HL-60 (cell line): ENCODE results near the gene PUS1.

ENCODE experiments used
- DNase-seq, 2 experiments: peaks; one replicate each; pipeline ENCODE4 v3.0.0-alpha.2; 2010 to 2020; ENCODE audit warnings: low read depth in 1 of 2, low spot score in 1 of 2
- H3K27ac ChIP-seq: fragments of 250-450 bp; sonication (Bioruptor Pico); replicated peaks from 2 replicates; pipeline ENCODE4 v1.5.1; 2020; ENCODE audit warnings: mild to moderate bottlenecking, moderate library complexity
- H3K27me3 ChIP-seq: fragments of 250-450 bp; sonication (Bioruptor Pico); 2 replicates; pipeline ENCODE4 v1.5.1; 2021; ENCODE audit warnings: mild to moderate bottlenecking, moderate library complexity; ENCODE audit not compliant: insufficient read depth, poor library complexity, severe bottlenecking
- H3K4me3 ChIP-seq: replicated peaks from 2 replicates; pipeline ENCODE4 v1.5.1; 2011; ENCODE audit warnings: mild to moderate bottlenecking, control low read depth, low read length; ENCODE audit not compliant: insufficient read depth
- GABPA ChIP-seq: IDR thresholded peaks from 2 replicates; pipeline ENCODE4 v1.6.1; 2012; ENCODE audit warnings: low read depth
- POLR2AphosphoS5 ChIP-seq: IDR thresholded peaks from 2 replicates; pipeline ENCODE4 v1.6.1; 2012; ENCODE audit warnings: low read depth
- SPI1 ChIP-seq: IDR thresholded peaks from 2 replicates; pipeline ENCODE4 v1.6.1; 2012; ENCODE audit warnings: low read depth, mild to moderate bottlenecking, borderline replicate concordance
- TF ChIP-seq, protein P1 (sequence below): IDR thresholded peaks from 2 replicates; pipeline ENCODE4 v1.6.1; 2012; ENCODE audit warnings: low read depth; ENCODE audit not compliant: insufficient replicate concordance
- TF ChIP-seq, protein P2 (sequence below): IDR thresholded peaks from one replicate; pipeline ENCODE4 v1.5.1; 2011; ENCODE audit warnings: low read length, control low read depth, inconsistent platforms; ENCODE audit not compliant: insufficient read depth

Gene PUS1

DNA sequence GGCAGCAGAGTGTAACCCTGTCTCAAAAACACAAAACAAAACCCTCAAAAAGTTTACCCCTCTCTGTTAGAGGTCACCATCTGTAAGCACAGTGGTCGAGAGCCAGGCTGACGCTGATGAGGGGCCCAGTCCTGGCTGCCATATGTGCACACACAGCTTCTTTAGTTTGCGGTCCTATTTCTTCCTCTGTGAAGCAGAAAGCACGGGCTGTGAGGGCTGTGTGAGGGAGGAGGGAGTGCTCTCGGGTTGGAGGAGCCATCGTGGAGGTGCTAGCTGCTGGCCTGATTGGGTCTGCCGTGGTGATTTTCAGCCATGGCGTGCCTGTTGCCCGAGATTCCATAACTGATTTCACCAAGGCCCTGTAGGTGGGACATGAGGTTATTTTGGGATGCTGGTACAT, 31.2 kb upstream of the PUS1 start:
- H3K27ac ChIP-seq = no peak overlapping the region
- no peak for TF ChIP-seq SPI1
- TF ChIP-seq, protein P1, sequence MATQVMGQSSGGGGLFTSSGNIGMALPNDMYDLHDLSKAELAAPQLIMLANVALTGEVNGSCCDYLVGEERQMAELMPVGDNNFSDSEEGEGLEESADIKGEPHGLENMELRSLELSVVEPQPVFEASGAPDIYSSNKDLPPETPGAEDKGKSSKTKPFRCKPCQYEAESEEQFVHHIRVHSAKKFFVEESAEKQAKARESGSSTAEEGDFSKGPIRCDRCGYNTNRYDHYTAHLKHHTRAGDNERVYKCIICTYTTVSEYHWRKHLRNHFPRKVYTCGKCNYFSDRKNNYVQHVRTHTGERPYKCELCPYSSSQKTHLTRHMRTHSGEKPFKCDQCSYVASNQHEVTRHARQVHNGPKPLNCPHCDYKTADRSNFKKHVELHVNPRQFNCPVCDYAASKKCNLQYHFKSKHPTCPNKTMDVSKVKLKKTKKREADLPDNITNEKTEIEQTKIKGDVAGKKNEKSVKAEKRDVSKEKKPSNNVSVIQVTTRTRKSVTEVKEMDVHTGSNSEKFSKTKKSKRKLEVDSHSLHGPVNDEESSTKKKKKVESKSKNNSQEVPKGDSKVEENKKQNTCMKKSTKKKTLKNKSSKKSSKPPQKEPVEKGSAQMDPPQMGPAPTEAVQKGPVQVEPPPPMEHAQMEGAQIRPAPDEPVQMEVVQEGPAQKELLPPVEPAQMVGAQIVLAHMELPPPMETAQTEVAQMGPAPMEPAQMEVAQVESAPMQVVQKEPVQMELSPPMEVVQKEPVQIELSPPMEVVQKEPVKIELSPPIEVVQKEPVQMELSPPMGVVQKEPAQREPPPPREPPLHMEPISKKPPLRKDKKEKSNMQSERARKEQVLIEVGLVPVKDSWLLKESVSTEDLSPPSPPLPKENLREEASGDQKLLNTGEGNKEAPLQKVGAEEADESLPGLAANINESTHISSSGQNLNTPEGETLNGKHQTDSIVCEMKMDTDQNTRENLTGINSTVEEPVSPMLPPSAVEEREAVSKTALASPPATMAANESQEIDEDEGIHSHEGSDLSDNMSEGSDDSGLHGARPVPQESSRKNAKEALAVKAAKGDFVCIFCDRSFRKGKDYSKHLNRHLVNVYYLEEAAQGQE = no peak
- no peak for TF ChIP-seq POLR2AphosphoS5
- TF ChIP-seq, protein P2, sequence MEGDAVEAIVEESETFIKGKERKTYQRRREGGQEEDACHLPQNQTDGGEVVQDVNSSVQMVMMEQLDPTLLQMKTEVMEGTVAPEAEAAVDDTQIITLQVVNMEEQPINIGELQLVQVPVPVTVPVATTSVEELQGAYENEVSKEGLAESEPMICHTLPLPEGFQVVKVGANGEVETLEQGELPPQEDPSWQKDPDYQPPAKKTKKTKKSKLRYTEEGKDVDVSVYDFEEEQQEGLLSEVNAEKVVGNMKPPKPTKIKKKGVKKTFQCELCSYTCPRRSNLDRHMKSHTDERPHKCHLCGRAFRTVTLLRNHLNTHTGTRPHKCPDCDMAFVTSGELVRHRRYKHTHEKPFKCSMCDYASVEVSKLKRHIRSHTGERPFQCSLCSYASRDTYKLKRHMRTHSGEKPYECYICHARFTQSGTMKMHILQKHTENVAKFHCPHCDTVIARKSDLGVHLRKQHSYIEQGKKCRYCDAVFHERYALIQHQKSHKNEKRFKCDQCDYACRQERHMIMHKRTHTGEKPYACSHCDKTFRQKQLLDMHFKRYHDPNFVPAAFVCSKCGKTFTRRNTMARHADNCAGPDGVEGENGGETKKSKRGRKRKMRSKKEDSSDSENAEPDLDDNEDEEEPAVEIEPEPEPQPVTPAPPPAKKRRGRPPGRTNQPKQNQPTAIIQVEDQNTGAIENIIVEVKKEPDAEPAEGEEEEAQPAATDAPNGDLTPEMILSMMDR = no peak
- no peak for TF ChIP-seq GABPA
- DNase-seq = no peak
- H3K27me3 ChIP-seq = no peaks in the 10 kb centered on the region
- H3K4me3 ChIP-seq = no peak overlapping the region

DNA sequence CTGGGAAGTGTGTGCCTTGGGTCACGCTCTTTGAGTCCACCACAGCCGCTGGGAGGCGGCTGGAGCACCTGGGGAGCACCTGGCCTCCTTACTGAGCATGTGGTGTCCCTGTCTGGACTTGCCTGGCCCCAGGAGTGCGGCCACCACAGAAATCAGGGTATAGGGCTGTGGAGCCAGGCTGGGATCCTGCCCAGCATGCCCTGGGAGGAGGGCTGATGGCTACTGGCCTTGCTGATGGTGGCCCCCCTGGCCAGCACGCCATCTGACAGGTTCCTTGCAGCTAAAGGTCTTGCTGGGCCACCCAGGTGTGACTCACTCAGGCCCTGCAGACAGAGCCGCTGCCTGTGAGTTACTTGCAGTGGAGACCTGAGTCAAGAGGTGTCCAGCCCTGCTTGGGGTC, 28.7 kb upstream of the PUS1 start:
- no peak overlapping the region for H3K4me3 ChIP-seq
- TF ChIP-seq, protein P1 = no peak
- TF ChIP-seq SPI1 = no peak
- no peak for TF ChIP-seq GABPA
- TF ChIP-seq, protein P2 = no peak
- H3K27ac ChIP-seq = no peak overlapping the region
- H3K27me3 ChIP-seq = no peaks in the 10 kb centered on the region
- no peak for DNase-seq

DNA sequence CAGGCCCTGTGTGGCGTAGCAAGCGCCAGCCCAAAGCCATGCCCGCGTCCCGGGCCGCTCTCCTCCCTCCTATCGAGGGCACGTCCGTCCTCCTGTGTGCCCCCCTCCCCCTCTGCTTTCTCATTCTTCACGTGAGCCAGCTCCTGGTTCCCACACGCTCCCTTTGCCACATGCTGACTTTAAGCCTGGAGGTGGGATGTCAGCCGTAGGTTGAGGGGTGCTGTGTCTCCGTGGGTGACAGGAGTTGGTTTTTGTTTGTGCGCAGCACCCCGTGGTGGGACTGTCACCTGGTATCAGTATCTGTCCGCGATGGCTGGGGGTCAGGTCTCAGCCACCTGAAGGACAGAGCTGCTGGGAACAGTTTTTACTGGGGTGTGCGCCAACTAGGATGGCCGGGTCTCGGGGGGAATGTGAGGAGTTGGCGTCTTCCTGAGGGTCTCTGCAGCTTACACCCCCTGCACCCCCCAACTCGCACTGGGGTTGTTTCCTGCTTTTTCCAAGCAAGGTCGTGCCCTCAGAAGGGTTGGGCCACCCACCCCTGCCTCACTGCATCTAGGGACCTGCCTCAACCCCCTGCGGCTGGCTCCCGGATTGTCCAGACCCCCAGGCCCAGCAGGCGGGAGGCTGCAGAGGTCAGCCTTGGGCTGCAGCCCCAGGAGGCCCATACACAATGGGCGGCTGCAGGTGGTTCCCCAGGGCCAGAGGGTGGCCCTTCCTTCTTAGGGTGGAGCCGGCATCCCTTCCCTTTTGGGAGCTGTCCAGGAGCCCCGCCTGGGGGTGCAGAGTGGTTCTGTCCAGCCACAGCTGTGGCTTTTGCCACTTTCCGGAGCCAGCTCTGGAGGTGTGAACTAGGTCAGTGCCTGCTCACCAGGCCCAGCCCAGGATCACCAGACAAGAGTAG, 27.4 kb upstream of the PUS1 start:
- Histone ChIP-seq H3K27ac (no peak overlapping the region), H3K4me3 (no peak overlapping the region), H3K27me3 (no peaks in the 10 kb centered on the region)
- TF ChIP-seq SPI1 (no peak), POLR2AphosphoS5 (no peak), GABPA (no peak)
- TF ChIP-seq, protein P1 = no peak
- TF ChIP-seq, protein P2 = no peak
- DNase-seq = no peak
